Right hindlimb (tissue), 1 donor: ENCODE measurements around the gene MAPKBP1.

Experiments used
- DNase-seq: peaks from one replicate; pipeline ENCODE4 v3.0.0-alpha.2; 2018

Gene MAPKBP1

DNA sequence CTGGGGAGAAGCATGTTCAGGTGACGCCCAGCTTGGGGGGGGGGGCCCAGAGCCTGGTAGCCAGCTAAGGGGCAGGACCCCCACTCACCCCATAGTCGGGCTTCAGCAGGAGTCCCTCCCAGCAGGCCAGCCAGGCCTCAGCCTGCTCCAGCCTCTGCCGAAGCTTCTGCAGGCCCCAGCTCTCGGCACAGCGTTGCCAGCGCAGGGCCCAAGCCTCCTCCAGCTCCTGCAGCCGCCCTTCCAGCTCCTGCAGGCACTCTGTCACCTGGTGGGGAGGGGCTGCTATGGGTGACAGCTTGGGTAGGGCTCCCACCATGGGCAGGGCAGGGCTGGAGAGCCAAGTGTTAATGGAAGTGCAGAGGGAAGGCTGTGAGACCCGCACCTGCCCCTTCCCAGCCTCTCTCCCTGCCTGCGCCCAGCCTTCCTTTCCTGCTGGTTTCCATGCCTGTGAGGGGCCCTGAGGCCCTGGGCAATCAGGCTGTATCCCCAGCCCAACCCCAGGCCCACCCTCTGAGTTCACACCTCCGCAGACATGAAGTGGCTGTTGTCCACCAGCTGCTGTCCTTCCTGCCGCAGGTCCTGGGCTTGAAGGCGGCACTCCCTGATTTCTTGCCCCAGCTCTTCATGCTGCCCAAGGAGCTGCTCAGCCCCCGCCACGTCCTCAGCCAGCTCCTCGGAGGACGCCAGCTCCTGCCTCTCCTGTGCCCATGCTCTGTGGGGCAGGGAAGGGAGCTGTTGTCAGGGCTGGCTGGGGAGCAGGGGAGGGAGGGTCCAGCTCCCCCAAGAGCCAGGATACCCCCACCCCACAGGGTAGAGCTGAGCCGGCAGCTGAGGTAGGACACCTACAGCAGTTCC, 78.7 kb downstream of the MAPKBP1 start:
- no peak for DNase-seq

DNA sequence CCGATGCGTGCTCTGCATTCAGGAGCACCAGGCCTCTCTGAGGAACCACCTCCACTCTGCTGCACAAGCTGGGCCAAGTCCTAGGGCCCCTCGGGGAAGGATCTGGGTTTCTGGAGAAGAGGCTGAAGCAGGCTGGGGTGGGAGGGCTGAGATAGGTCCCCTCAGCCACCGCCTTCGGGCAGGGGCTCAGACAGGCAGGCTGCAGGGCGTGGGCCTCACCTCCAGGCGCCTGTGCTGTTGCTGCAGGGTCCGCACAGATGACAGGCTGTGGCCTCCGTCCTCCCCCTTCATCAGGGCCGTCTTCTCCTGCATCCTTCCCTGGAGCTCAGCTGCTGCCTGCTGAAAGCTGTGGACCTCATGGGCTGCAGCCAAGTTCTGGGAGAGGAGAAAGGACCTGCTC, 79.5 kb downstream of the MAPKBP1 start:
- no peak for DNase-seq

DNA sequence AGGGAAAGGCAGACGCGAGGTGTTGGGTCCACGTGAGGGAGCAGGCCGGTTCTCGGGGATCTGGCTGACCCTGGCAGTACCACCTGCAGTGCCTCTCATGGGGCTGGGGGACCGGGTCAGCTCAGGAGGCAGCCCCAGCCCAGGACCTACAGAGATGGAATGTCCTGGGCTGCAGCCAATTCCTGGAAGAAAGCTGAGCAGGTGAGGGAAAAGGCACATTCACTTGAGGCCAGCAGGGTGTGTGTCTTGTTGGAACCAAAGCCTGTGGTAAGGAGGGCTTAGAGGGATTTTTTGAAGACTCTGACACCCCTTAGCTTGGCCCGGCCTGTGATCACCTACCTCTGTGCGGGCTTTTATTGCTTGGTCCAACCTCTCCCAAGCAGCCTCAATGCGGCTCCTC, 80.2 kb downstream of the MAPKBP1 start:
- DNase-seq: no peak

DNA sequence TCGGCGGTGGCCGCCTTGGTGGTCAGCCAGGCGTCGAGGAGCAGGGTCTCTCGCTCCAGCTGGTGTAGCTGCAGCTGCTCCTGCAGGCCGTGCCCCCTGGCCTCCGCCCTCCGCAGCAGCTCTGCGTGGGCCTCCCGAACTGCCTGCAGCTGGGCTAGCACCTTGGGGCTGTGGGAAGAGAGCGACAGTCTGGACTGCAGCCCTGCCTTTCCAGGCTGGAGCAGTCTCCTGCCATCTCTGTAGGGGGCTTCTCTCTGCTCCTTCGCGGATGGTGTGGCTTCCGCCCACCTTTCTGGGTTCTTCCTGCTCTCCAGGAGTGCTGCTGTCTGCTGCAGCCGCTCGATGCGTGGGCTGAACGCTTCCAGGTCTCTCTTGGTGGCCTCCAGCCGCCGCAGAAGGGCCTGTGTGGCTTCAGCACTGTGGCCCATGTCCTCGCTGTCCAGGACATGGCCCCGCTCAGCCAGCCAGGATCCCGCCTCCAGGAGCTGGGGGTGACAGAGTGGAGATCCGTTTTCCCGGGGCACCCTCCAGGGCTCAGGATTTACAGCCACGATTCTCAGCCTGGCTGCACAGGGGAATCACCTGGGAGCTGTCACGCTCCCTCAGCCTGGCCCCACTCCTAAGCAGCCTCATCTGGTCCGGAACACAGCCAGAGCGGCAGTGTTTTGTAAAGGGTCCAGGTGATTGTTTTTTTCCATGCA, 81.1 kb downstream of the MAPKBP1 start:
- DNase-seq: peak; percentile 61

DNA sequence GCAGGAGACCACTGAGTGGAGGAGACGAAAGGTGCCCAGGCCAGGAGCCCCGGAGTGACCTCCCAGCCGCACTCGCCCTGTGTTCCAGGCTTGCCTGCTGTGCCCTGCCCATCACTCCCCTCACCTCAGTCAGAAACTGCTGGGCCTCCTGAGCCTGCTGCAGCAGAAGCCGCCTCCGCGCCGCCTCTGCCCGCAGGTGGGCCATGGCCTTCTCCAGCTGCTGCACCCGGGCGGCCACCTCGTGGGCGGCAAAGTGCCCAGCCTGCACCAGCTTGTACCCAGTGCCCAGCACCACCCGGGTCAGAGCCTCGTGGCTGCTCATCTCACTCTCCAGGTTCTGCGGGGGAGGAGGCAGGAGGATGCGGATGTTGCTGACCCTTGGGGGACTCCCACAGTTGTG, 82.0 kb downstream of the MAPKBP1 start:
- DNase-seq: no peak

DNA sequence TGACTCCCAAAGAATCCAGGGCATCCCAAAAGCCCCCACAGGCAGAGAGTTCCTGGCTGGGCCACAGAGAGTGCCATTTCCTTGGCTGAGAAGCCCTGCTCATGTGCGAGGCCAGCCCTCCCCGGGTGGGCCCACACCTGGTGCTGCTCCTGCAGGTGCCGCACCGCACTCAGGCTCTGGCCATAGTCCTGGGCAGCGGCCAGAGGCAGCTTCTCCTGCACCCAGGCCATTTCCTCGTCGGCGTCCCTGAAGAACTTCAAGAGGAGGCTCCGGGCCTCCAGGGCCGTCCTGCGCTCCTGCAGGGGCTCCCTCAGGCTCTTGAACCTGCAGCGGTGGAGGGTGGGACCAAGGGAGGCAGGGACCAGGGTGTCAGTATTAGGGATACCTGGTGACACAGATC, 82.4 kb downstream of the MAPKBP1 start:
- DNase-seq: no peak

DNA sequence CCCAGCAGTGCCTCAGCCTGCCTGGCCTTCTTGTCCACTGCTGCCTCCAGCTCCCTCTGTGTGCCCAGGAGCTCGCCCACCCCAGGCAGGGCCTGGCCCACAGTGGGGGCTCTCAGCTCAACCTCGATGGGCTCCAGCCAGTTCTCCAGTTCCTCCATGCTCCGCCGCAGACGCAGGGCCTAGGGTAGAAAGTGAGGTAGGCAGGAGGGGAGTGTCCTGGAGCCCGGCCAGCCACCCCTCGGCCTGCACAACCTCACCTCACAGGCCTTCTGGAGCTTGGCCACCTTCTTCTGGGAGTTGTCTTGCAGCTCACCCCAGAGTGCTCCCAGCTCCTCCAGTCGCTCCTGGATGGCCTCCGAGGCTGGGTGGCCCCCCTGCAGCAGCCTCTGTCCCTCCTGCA, 83.0 kb downstream of the MAPKBP1 start:
- no peak for DNase-seq

DNA sequence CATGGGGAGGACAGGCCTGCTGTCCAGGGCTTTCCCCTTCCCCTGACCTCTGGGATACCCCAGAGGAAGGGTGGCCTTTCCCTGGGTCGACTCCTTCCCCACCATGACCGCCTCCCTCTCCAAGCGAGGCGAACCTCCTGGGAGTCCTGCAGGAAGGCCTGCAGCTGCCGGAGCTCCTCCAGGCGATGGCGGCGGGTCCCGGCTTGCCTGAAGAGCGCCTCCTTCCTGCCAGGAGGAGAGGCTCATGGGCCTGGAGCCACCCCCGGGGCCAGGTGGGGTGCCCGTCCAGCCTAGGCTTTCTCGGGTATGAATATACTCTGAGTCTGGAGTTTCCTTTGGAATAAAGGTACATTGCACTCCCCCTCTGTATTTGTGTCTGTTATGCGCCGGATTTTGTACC, 84.5 kb downstream of the MAPKBP1 start:
- no peak for DNase-seq

DNA sequence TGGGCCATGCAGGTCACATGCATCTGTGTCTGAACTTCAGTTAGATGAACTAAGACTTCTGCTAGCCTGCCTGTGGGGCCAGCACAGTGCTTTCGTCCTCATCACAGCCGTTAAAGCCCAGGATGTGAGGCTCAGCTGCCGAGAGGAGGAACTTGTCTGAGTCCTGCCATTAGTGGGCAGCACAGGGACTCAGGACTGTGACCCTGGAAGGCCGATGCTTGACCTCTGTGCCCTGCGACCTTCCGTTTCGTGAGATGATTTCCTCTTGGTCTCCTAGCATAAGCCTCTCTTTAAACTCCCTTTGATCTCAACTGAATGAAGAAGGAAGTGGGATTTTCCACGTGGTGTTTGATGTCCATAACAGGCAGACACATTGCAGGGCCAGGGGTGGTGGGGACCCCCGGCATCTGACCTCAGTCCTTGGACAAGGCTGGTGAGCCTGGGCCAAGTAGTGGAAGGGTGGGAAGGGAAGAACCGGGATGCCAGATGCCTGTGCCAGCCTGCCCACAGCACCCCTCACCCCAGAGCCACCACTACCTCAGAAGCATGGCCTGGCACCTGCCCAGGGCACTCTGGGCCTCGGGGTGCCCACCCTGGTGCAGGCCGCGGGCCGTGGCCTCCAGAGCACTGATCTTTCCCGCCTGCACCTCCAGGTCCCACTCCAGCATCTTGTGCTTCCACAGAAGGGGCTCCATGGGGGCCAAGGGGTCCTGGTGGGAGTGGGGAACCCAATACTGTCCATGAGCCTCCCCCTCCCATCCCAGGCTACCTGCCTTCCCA, 86.0 kb downstream of the MAPKBP1 start:
- no peak for DNase-seq

DNA sequence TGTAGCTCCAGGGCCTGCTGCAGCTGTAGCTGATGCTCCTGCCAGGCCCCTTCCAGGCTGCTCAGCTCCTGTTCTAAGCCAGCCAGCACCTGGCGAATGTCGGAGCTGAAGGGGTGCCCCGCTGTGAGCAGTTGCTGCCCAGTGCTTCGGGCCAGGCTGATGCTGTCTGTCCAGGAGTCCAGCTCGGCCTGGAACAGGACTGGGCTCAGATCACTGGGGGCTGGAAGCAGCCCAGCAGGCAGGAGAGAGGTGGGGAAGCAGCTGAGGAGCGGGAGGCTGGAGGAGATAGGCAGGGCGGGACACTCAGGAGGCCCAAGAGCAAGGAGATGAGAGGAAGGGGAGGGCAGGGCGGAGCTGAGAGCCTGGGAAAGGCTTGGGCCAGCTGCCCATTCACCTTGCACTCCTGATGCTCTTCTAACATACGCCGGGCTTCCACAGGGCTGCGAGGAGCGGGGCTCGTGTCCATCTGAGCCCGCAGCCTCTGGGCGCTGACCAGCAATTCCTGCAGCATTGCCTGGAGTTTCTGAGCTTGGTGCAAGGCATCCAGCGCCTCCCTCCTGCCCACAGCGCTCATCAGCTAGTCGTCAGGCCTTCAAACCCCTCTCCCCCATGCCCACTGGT, 87.6 kb downstream of the MAPKBP1 start:
- DNase-seq: no peak

DNA sequence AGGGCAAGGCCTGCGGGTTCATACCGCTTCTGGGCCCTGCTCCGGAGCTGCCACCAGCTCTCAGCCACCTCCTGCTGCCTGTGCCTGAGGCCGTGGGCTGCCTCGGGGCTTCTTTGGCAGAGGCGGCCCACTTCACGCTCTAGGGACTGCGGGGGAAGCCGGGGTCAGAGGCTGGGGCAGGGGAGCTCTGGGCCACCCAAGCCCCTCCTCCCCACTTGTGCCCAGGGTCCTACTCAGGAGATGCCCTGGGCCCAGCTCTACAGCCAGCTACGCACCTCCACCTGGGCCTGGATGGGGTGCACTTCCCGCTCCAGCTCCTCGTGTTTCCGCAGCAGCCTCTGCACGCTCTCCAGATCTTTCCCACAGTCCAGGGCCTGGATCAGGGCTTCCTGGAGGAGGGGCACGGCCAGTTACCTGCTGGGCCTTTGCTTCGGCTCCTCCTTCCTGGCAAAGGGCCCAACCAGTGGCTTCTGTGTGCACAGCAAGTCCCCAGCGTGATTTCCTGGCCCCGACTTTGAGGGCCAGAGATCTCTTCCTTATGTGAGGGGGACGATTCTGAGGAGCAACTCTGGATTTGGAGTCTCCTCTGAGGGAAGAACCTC, 88.3 kb downstream of the MAPKBP1 start:
- no peak for DNase-seq

DNA sequence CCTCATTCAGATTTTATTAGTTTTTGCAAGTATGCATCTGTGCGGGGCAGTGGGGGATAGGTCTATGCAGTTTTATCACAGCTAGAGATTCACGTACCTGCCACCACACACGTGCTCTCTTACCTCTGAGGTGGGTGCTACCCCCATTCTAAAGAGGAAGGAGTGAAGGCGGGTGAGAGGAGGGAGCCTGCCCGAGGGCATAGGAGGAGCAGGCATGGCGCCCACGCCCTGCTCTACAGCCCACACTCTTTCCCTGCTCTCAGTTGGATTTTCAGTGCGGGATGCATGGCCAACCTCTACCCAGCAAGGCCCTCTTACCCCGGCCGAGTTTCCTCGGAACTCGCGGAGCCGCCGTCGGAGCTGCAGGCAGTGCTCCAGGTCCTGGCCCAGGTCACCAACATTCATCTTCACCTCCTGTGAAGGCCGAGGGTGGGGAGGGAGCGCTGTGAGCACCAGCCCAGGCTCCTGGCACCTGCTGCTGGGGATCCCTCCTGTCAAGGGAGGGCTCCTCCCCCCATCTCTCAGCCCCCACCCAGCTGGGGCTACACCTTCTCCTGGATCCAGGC, 91.3 kb downstream of the MAPKBP1 start:
- no peak for DNase-seq

DNA sequence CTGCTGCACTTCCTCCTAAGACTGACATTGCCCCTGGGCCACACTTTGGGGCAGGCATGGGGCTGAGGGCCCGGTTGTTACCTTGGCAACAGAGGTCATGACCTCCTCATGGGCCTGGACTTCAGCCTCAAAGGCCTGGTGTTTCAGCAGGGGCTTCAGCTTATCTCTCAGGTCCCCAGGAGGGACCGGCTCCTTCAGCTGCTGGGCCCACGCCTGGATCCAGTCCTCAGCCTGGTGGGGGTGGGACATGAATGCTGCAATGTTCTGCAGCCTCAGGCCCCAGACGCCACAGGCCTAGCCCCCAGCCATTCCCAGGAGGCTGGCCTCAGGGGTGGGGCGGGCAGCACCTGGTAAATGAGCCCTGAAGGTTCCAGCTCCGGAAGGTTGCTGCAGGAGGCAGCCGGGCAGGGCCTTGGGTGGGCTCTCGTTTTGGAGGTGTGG, 92.0 kb downstream of the MAPKBP1 start:
- no peak for DNase-seq

DNA sequence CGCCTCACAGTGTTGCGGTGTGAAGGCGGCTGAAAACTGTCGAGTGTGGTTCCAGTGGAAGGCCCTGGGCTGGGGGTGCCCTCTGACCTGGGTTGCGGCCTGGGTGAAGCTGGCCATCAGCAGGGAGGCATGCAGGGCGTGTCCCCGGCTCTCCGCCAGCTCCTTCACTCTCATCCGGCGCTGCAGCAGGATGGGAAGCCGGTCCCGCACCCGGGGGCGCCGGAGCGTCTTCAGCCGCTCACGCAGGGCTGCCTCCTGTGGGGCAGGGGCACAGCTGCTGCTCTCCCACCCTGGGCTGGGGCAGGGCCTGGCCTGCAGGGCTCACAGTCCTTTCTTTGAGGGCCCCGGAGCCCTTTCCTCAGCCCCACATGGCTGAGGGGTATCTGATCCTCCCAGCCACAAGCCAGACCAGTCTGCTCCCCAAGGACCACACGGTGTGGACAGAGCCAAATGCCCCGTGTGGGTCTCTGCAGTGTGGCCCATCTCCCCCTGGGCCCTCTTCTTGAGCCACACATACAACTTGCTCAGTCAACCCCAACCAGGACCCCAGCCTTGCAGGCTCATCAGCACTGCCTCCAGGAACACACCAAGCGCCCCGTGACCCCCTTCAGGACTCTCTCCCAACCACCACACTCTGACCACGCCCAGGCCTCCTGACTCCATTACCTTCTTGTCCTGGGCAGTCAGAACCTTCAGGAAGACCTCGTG, 92.7 kb downstream of the MAPKBP1 start:
- no peak for DNase-seq

DNA sequence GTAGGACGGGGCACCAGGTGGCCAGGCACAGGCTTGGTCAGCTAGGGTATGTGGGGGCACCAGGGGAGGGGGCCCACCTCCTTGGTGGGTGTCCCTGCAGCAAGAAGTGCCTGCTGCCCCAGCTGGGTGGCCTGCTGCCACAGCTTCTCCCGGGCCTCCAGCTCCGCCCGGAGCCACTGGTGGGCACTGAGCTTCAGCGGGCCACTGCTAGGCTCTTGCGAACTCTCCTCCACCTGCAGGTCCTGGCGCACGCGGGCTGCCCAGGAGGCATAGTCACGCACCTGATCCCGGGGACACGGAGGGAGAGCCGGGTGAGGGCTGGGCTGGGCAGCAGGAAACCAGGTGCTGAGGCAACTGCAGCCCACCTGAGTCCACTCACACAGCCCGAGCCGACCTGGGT, 94.0 kb downstream of the MAPKBP1 start:
- DNase-seq: no peak

DNA sequence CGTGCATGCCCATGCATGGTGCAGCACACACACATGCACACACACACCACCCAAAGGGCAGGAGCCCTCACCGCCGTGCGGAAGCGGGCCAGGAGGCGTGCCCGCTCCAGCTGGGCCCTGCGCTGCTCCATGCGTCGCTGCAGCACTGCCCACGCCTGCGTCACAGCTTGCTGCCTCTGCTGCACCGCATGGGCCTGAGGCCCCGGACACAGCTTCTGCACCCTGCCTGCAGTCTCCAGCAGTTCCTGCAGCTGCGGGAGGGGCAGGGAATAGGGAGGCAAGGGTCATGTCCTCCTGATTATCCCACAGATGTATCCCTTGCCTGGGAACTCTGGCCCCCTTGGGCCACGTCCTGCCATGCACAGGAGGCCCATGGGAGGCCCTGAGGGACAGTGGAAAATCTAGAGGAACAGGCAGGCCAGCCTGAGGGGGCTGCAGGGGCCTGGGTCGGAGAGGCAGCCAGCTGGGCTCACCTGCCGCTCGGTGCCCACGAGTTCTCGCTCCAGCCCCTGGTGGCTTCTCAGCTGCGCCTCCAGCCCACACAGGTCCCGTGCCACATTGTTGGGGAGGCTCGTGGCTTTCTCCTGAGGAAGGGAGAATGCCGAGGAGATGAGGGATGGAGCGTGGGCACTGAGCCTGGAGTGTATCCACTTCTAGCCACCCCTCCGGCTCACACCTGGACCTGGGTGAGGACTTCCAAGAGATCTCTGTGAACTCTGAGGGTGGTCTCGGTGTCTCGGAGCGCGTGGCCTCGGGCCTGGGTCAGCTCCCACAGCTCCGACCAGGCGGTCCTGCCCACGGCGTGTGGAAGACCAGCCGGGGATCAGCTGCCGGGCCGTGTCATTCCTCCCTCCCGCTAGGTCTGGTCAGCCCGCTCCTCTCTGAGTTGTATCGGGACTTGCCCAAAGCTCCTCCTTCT, 95.7 kb downstream of the MAPKBP1 start:
- no peak for DNase-seq

DNA sequence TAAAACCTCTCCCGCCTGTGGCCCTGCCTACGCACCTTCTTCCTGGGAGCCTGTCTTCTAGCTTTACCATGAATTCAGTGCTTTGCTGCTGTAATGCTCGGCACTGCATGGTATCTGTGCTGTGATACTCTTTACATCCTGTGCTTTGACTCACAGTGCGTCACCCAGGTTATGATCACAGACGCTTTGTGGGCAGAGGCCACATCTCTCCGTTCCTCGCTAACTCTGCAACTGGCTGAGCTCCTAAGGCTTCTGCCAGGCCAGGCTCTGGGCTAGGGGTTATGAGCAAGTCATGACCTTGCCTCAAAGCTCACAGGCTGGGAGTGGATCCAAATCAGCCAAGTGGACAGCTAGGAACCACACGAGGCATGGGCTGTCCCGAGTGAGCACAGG, 96.4 kb downstream of the MAPKBP1 start:
- DNase-seq: no peak

DNA sequence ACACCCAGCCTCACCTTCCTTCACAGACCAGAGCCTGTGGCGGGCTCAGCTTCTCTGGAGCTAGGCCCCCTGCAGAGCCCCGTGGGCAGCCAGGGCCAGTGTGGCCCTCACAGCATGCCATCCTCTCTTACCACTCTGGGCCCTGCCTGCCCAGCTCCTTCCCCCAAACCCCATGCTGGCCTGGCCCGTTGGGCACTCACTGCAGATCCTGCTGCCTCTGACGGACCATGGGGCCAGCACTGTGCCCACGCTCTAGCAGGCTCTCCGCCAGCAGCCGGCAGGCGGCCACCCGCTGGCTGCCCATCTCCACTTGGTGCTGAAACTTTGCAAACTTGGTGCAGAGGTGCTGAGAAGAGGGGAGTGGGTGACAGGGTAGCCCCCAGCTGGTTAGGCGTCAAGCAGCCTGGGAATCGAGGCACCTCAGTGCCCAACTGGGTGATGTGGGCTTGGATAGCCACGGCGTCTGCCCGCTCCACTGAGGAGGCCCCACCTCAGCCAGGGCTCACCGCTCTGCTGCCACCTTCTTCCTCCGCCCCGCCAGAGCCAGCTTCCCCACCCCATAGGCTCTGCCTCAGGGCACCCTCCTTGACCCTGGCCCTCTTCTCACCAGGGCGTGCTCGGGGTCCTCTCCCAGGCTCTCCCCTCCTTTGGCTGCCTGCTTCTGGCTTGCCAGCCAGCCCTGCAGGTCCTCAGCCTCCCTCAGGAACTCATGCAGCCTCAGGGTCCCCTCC, 97.1 kb downstream of the MAPKBP1 start:
- DNase-seq: no peak

DNA sequence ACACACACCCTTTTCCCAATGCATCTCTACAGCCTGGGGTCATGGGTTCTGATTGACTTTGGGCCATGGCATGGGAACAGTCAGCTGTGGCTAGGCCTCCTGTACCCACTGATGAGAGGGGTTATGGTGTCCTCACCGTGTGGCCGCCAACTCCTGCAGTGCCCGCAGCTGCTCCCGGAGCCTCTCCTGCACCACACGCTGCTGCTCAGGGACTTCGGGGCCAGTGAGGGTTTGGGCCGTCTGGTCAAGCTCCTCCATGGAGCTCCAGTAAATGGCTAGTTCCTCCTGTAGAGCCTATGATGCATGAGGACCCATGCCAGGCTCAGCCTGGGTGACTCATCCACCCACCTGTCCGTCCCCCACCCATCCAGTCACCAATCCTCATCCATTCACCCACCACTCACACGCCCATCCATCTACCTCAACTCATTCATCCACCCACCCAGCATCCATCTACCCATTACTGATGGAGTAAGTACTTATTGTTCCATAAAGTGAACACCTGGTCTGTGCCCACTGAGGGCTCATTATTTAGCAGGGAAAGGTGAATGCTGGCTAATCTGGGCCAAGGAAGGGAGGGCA, 98.0 kb downstream of the MAPKBP1 start:
- DNase-seq: no peak
